Stimulated activated CD8-positive, alpha-beta memory T cell treated with anti-CD3 and anti-CD28 coated beads, Interleukin-4, amount 100 ng/mL, for 4 hours (primary cell): Measurements from ENCODE around the gene ALG13.
"Not testable (repeated sequence)": the region's sequence is repeated elsewhere in the genome, so short reads cannot be mapped to it uniquely, and the experiment has no call there.

ENCODE experiments used
- DNase-seq, 2 donors: peaks; one replicate each; pipeline ENCODE4 v3.0.0-alpha.2; 2020; ENCODE audit warnings: low read depth in 2 of 2, low spot score in 1 of 2

Gene ALG13

GRCh38 chrX:111756486-111756885 is 75.5 kb downstream of the ALG13 start:
- DNase-seq: no peak

- DNase-seq: no peak
Measured at GRCh38 chrX:111759686-111760085, 78.7 kb downstream of the ALG13 start.

GRCh38 chrX:111761578-111762135 is 80.7 kb downstream of the ALG13 start:
- DNase-seq: no peak

- DNase-seq: no peak
Measured at GRCh38 chrX:111778591-111778990, 97.6 kb downstream of the ALG13 start.

- DNase-seq: no peak
Measured at GRCh38 chrX:111779582-111779981, 98.6 kb downstream of the ALG13 start.

- DNase-seq: no peak
Measured at GRCh38 chrX:111784667-111785066, 103.7 kb downstream of the ALG13 start.

GRCh38 chrX:111790054-111790453 is 109.1 kb downstream of the ALG13 start:
- not testable (repeated sequence) for DNase-seq
